Liver (tissue), 9 donors: ENCODE data around the gene PCDH9. TPM values are rescaled to one million over a fixed set of nuclear protein-coding genes. Genes with fewer than 3 reads are reported as not detected.

Source experiments
- DNase-seq: peaks from one replicate; pipeline ENCODE4 v3.0.0-alpha.2; 2017; ENCODE audit warnings: low spot score
- H3K27ac ChIP-seq, 2 donors: one replicate each; pipeline ENCODE4 v1.7.0; 2013; ENCODE audit warnings: inconsistent platforms in 2 of 2, low read length in 2 of 2, control low read depth in 1 of 2, low read depth in 1 of 2, mild to moderate bottlenecking in 1 of 2
- H3K27me3 ChIP-seq, 4 donors: one replicate each; pipeline versions ENCODE4 v1.6.1 to v1.7.0; 2013; ENCODE audit warnings: low read length in 3 of 4, inconsistent platforms in 1 of 4, mild to moderate bottlenecking in 1 of 4, moderate library complexity in 1 of 4; ENCODE audit not compliant: control insufficient read depth in 4 of 4, insufficient read depth in 4 of 4
- H3K36me3 ChIP-seq, 4 donors: one replicate each; pipeline versions ENCODE4 v1.6.1 to v1.7.0; 2013; ENCODE audit warnings: low read length in 3 of 4, mild to moderate bottlenecking in 3 of 4, low read depth in 1 of 4, moderate library complexity in 1 of 4; ENCODE audit not compliant: control insufficient read depth in 4 of 4, insufficient read depth in 3 of 4
- H3K4me1 ChIP-seq, 4 donors: one replicate each; pipeline versions ENCODE4 v1.6.1 to v1.7.0; 2013; ENCODE audit warnings: low read length in 3 of 4, mild to moderate bottlenecking in 3 of 4, moderate library complexity in 1 of 4; ENCODE audit not compliant: control insufficient read depth in 4 of 4, insufficient read depth in 4 of 4
- H3K4me3 ChIP-seq, 3 donors: one replicate each; pipeline versions ENCODE4 v1.6.1 to v1.7.0; 2013; ENCODE audit warnings: low read length in 3 of 3, control low read depth in 1 of 3, low read depth in 1 of 3, mild to moderate bottlenecking in 1 of 3
- H3K9ac ChIP-seq, 2 donors: one replicate each; pipeline ENCODE4 v1.7.0; 2013; ENCODE audit warnings: low read length in 2 of 2, mild to moderate bottlenecking in 2 of 2, moderate library complexity in 2 of 2, control low read depth in 1 of 2, low read depth in 1 of 2
- H3K9me3 ChIP-seq, 4 donors: one replicate each; pipeline versions ENCODE4 v1.6.1 to v1.7.0; 2013; ENCODE audit warnings: low read length in 3 of 4; ENCODE audit not compliant: control insufficient read depth in 4 of 4
- CTCF ChIP-seq: fragments of 150-350 bp; IDR thresholded peaks from 2 replicates; pipeline ENCODE4 v1.5.1; 2017; ENCODE audit warnings: improper control_type of control experiment, low read depth, low read length; ENCODE audit not compliant: missing input control
- EGR1 ChIP-seq, 2 donors: IDR thresholded peaks; 2 replicates each; pipeline ENCODE4 v1.6.1; 2016 to 2018; ENCODE audit warnings: antibody characterized with exemption in 2 of 2, low read depth in 2 of 2
- FOXA2 ChIP-seq: IDR thresholded peaks from 2 replicates; pipeline ENCODE4 v1.6.1; 2016; ENCODE audit warnings: antibody characterized with exemption
- GABPA ChIP-seq, 2 donors: IDR thresholded peaks in 1 of 2; conservative IDR thresholded peaks in 1 of 2; 2 replicates each; pipeline ENCODE4 v1.6.1; 2016; ENCODE audit warnings: antibody characterized with exemption in 2 of 2, mild to moderate bottlenecking in 1 of 2, moderate library complexity in 1 of 2
- HNF4A ChIP-seq, 2 donors: conservative IDR thresholded peaks; 2 replicates each; pipeline ENCODE4 v1.6.1; 2016; ENCODE audit warnings: antibody characterized with exemption in 2 of 2, mild to moderate bottlenecking in 2 of 2
- JUND ChIP-seq, 2 donors: IDR thresholded peaks; 2 replicates each; pipeline ENCODE4 v1.6.1; 2016; ENCODE audit warnings: antibody characterized with exemption in 2 of 2
- MAX ChIP-seq: IDR thresholded peaks from 2 replicates; pipeline ENCODE4 v1.6.1; 2016; ENCODE audit warnings: antibody characterized with exemption
- NR2F2 ChIP-seq: IDR thresholded peaks from 2 replicates; pipeline ENCODE4 v1.6.1; 2016; ENCODE audit warnings: antibody characterized with exemption
- RAD21 ChIP-seq, 2 donors: IDR thresholded peaks; 2 replicates each; pipeline ENCODE4 v1.6.1; 2016; ENCODE audit warnings: antibody characterized with exemption in 2 of 2, mild to moderate bottlenecking in 2 of 2
- REST ChIP-seq: IDR thresholded peaks from 2 replicates; pipeline ENCODE4 v1.6.1; 2016; ENCODE audit warnings: antibody characterized with exemption, mild to moderate bottlenecking
- RXRA ChIP-seq, 2 donors: IDR thresholded peaks; 2 replicates each; pipeline ENCODE4 v1.6.1; 2017 to 2018; ENCODE audit warnings: antibody characterized with exemption in 2 of 2, mild to moderate bottlenecking in 1 of 2
- SP1 ChIP-seq: IDR thresholded peaks from 2 replicates; pipeline ENCODE4 v1.6.1; 2018; ENCODE audit warnings: antibody characterized with exemption, mild to moderate bottlenecking
- TAF1 ChIP-seq: conservative IDR thresholded peaks from 2 replicates; pipeline ENCODE4 v1.6.1; 2016; ENCODE audit warnings: antibody characterized with exemption, mild to moderate bottlenecking
- YY1 ChIP-seq: IDR thresholded peaks from 2 replicates; pipeline ENCODE4 v1.6.1; 2016; ENCODE audit warnings: antibody characterized with exemption, mild to moderate bottlenecking
- WGBS: extraction: QIAGEN DNeasy Blood & Tissue Kit; methylation state at CpG from one replicate; pipeline ENCODE4 v1.1.7; 2013; 5-methylcytosine and 5-hydroxymethylcytosine counted together
- polyA plus RNA-seq, 2 donors: library from polyadenylated mRNA; stranded (reverse) in 1 of 2; unstranded in 1 of 2; fragments of 200-250 nt in 1 of 2; fragments of >200 nt in 1 of 2; fragmentation: Nextera tagmentation in 1 of 2; extraction: Ambion mirVana in 1 of 2; gene quantifications; one replicate each; pipeline versions ENCODE4 v1.2.1 to v1.2.3, GENCODE V29; 2013 to 2015
- total RNA-seq, 2 donors: library from RNA; depleted of rRNA; stranded (reverse); fragments of >200 nt; gene quantifications; one replicate each; pipeline ENCODE4 v1.2.3, GENCODE V29; 2014
- TF ChIP-seq, protein P1 (sequence below): IDR thresholded peaks from 2 replicates; pipeline ENCODE4 v1.6.1; 2016; ENCODE audit warnings: antibody characterized with exemption
- TF ChIP-seq, protein P2 (sequence below): IDR thresholded peaks from 2 replicates; pipeline ENCODE4 v1.6.1; 2016; ENCODE audit warnings: antibody characterized with exemption
- donor health status: healthy.
- donor health status: healthy.
- donor health status: healthy.
- donor health status: healthy.
- donor health status: healthy.

PCDH9 gene
- total and polyA plus RNA-seq, 4 donors: 0.90 to 4.0 (median 2.2) TPM

DNA sequence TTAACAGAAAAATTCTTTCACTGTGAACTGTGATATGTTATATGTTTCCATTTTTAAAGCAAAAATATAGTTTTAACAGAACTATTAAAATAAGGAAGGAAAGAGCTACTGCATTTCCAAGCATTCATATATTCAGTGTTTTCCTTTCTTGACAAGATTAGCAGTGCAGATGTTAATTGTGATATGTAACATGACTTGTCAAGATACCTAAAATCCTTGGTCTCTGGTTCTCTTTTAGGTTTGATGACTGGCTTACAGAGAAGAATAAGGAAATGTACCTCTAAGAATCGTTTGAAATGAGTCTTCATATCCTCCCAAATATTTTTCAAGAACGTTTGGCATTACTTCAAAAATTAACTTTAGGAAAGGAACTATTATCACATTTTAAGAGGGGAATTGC lies 907.2 kb downstream of the PCDH9 start:
- Histone ChIP-seq H3K36me3 (no peaks in the 10 kb centered on the region), H3K27me3 (peaks cover 0 to 4% (median 0%) of the 10 kb centered on the region in 4 donors), H3K27ac (no peak overlapping the region), H3K4me1 (no peaks in the 10 kb centered on the region), H3K9me3 (no peaks in the 10 kb centered on the region), H3K4me3 (no peak overlapping the region), H3K9ac (no peak overlapping the region)
- TF ChIP-seq RAD21 (IDR thresholded peaks at IDR 0.05): no peak
- TF ChIP-seq, protein P1, sequence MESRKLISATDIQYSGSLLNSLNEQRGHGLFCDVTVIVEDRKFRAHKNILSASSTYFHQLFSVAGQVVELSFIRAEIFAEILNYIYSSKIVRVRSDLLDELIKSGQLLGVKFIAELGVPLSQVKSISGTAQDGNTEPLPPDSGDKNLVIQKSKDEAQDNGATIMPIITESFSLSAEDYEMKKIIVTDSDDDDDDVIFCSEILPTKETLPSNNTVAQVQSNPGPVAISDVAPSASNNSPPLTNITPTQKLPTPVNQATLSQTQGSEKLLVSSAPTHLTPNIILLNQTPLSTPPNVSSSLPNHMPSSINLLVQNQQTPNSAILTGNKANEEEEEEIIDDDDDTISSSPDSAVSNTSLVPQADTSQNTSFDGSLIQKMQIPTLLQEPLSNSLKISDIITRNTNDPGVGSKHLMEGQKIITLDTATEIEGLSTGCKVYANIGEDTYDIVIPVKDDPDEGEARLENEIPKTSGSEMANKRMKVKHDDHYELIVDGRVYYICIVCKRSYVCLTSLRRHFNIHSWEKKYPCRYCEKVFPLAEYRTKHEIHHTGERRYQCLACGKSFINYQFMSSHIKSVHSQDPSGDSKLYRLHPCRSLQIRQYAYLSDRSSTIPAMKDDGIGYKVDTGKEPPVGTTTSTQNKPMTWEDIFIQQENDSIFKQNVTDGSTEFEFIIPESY: no peak
- TF ChIP-seq TAF1: no peak
- no peak for TF ChIP-seq CTCF
- TF ChIP-seq EGR1 (IDR thresholded peaks at IDR 0.05; ENCODE audit: low read depth in 2 of 2): no peak
- TF ChIP-seq, protein P2, sequence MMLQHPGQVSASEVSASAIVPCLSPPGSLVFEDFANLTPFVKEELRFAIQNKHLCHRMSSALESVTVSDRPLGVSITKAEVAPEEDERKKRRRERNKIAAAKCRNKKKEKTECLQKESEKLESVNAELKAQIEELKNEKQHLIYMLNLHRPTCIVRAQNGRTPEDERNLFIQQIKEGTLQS: no peak
- TF ChIP-seq MAX: no peak
- no peak for TF ChIP-seq HNF4A (conservative IDR thresholded peaks at IDR 0.05)
- 14% methylated on average over 2 of the region's 2 CpGs for WGBS
- no peak for DNase-seq

DNA sequence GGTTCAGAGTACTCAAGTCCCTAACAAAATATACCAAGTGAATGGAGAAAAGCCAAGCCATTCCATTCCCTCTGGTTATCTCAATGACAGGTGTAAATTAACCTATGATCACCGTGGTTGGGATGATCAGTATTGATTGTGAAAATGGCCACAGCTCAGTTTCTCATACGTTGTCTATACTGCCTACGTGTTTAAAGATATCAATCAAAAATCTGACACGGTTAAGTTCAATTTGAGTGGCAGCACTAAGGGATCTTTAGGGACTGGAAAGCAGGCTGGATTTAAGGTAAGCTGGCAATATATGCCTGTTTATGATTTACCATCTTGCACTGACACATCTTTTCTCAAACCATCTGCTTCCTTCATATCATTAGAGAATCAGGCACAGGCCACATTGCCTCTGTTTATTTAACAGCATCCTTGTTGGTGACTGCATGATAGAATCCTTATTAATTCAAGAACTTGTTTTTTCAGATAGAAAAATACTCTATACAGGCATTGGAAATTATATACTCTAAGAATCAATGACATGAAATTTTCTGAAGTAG lies 907.9 kb downstream of the PCDH9 start:
- no peaks in the 10 kb centered on the region for H3K4me1 ChIP-seq
- H3K36me3 ChIP-seq: no peaks in the 10 kb centered on the region
- 58% methylated on average over 4 of the region's 4 CpGs for WGBS
- TF ChIP-seq MAX (no peak), JUND (IDR thresholded peaks at IDR 0.05) (no peak), HNF4A (conservative IDR thresholded peaks at IDR 0.05) (no peak), FOXA2 (no peak), EGR1 (IDR thresholded peaks at IDR 0.05; ENCODE audit: low read depth in 2 of 2) (no peak), SP1 (no peak), NR2F2 (no peak), CTCF (no peak), REST (no peak), RAD21 (IDR thresholded peaks at IDR 0.05) (no peak), GABPA (IDR thresholded peaks at IDR 0.05 in 1 of 2, conservative IDR thresholded peaks at IDR 0.05 in 1 of 2) (no peak), TAF1 (no peak), YY1 (no peak), RXRA (IDR thresholded peaks at IDR 0.05) (no peak)
- TF ChIP-seq, protein P2: no peak
- no peak for DNase-seq
- H3K27me3 ChIP-seq: peaks cover 0 to 4% (median 0%) of the 10 kb centered on the region in 4 donors
- H3K9ac ChIP-seq: no peak overlapping the region
- H3K4me3 ChIP-seq: no peak overlapping the region
- no peaks in the 10 kb centered on the region for H3K9me3 ChIP-seq
- H3K27ac ChIP-seq: no peak overlapping the region
